ENCODE data around the gene TMEM107.
A peak's percentile ranks its signal among the peaks of the same experiment; 100 is the strongest.

TMEM107 gene

GRCh38 chr17:8206536-8206935, 30.4 kb upstream of the TMEM107 start:
- Mint-ChIP-seq H3K9me3 (no peaks in the 10 kb centered on the region), H3K4me3 (no peak overlapping the region), H3K4me1 (peaks cover 20% of the 10 kb centered on the region), H3K27ac (no peak overlapping the region), H3K36me3 (no peaks in the 10 kb centered on the region), H3K27me3 (no peaks in the 10 kb centered on the region)
- ATAC-seq = no peak

DNA sequence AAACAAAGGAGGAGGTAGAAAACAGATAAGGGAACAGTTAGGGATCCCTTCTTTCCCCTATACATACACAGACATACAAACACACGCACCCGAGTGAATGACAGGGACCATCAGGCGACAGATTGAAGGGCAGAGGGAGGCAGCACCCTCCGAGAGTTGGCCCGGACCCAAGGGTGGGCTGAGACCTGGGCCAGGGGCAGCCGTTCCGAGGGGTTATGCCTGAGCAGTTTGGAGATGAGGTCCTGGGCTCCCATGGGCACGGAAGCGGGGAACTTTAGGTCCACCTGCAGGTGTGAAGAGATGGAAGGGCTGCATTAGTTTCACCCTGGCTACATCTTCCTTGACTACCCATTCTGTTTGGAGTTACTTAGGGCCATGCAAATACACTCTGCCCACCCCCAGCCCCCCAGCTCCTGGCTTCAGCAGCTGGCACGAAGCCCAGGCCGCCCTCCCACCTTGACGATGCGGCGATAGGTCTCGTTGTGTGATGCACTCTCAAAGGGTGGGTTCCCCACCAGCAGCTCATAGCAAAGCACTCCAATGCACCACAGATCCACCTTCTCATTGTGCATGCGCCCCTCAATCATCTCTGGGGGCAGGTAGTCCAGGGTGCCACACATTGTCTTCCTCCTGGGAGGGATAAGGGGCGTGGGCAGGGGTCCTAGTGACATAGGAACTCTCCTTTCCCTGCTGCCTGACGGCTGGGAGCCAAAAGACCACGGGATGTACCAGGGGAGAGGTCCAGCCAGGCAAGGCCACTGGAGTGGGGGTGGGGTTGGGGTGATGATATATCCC, 28.8 kb upstream of the TMEM107 start:
- no peak overlapping the region for H3K4me3 Mint-ChIP-seq
- H3K27ac Mint-ChIP-seq = no peak overlapping the region
- H3K4me1 Mint-ChIP-seq = peaks cover 10% of the 10 kb centered on the region

GRCh38 chr17:8192070-8192815, 16.1 kb upstream of the TMEM107 start:
- H3K4me3 Mint-ChIP-seq = no peak overlapping the region
- no peaks in the 10 kb centered on the region for H3K36me3 Mint-ChIP-seq
- no peak overlapping the region for H3K27ac Mint-ChIP-seq
- H3K4me1 Mint-ChIP-seq = peaks cover 20% of the 10 kb centered on the region
- no peak for ATAC-seq
- H3K9me3 Mint-ChIP-seq = no peaks in the 10 kb centered on the region
- H3K27me3 Mint-ChIP-seq = no peaks in the 10 kb centered on the region

More for the DNA sequence above, 28.8 kb upstream of the TMEM107 start:
- H3K27me3 Mint-ChIP-seq = no peaks in the 10 kb centered on the region
- H3K36me3 Mint-ChIP-seq = no peaks in the 10 kb centered on the region
- no peaks in the 10 kb centered on the region for H3K9me3 Mint-ChIP-seq
- ATAC-seq = no peak

DNA sequence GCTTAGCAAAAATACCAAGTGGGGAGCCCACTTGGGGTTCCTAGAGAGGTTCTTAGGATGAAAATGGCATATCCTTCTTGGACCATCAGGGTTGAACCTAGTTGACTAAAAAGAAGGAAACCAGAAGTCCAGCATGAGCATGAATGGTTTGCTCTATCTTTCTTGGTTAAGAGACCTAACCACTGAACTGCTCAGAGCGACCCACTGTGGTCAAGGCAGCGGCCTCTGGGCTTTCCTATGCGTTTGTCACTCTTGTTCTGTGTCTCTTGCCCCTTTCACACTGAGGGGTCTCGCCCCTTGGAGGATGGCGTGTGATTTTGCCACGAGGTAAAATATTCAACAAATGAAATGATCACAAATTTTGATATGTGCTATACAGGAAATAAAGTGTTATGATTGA, 14.3 kb upstream of the TMEM107 start:
- no peak overlapping the region for H3K27ac Mint-ChIP-seq
- no peak for ATAC-seq

GRCh38 chr17:8189711-8190477, 13.7 kb upstream of the TMEM107 start, which contains the start of gene BORCS6:
Gene BORCS6 (minus strand): TSS chr17:8190180. CDS start chr17:8190140, 40 bp downstream.
- Mint-ChIP-seq H3K27ac (no peak within 1 kb of the TSS), H3K4me1 (peaks cover 6% of the 10 kb centered on the region), H3K27me3 (no peaks in the 10 kb centered on the region), H3K4me3 (no peak within 1 kb of the TSS), H3K36me3 (no peaks in the 10 kb centered on the region), H3K9me3 (no peaks in the 10 kb centered on the region)
- ATAC-seq = peak; percentile 87

More for the DNA sequence above, 14.3 kb upstream of the TMEM107 start:
- H3K36me3 Mint-ChIP-seq = no peaks in the 10 kb centered on the region
- H3K9me3 Mint-ChIP-seq = no peaks in the 10 kb centered on the region
- no peak overlapping the region for H3K4me3 Mint-ChIP-seq
- no peaks in the 10 kb centered on the region for H3K27me3 Mint-ChIP-seq
- peaks cover 6% of the 10 kb centered on the region for H3K4me1 Mint-ChIP-seq

DNA sequence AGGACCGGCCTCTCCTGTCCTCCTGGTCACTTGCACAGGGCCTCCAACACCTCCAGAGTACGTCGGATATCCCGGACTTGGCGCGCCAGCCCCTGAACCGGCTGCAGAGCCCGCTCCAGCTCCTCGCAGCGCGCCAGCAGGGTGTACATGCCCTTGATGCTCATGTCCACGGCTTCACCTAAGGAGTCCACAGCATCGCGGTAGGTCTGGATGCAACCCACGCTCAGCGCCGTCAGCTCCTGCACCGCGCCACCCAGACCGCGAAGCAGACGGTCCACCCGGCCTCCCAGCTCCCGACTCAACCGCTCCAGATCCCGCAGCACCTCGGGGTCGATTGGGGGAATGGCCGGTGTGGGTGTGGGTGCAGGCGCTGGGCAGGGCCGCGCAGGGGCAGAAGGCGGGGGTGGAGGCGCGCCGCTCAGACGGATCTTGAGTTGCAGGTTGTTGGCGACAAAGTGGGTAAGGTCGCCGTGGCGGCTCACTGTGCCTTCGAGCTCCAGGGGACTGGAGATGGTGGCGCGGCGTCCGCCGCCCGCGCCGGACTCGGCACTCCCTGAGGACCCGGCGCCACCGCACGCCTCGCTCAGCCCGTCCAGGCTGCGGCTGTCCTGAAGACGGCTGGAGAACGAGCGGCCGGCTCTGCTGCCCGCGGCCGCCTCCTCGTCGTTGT, 13.0 kb upstream of the TMEM107 start:
- no peaks in the 10 kb centered on the region for H3K9me3 Mint-ChIP-seq
- H3K4me3 Mint-ChIP-seq = no peak overlapping the region
- H3K36me3 Mint-ChIP-seq = no peaks in the 10 kb centered on the region
- H3K4me1 Mint-ChIP-seq = peaks cover 7% of the 10 kb centered on the region
- no peak overlapping the region for H3K27ac Mint-ChIP-seq
- no peak for ATAC-seq
- H3K27me3 Mint-ChIP-seq = no peaks in the 10 kb centered on the region

DNA sequence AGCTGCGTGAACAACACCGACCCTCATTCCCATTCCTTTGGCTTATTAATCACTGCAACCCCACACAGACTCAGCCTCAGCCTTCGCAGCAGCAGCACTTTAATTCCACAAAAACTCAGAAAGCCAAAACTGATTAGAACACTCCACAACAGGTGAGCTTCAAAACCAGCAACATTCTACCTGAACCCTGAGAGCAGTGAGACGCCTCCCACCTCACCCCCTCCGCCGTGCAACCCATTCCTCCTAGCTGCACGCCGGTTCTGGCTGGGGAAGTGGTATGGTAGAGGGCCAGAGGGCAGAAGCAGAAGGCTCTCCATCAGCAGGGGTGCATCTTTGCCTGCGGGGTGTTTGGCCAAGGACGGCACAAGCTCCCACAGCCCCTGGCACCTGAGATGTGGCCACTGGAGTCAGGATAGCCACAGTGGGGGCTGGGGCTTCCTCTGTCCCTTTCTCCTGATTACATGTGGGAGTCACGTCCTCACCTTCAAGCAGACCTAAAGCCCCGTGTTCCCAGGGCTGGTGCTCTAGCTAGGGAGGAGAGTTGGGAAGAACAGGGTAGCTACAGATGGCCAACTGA, 12.2 kb upstream of the TMEM107 start:
- H3K27ac Mint-ChIP-seq = no peak overlapping the region
- no peak overlapping the region for H3K4me3 Mint-ChIP-seq
- H3K27me3 Mint-ChIP-seq = no peaks in the 10 kb centered on the region
- H3K4me1 Mint-ChIP-seq = peaks cover 11% of the 10 kb centered on the region
- no peaks in the 10 kb centered on the region for H3K36me3 Mint-ChIP-seq
- no peak for ATAC-seq
- no peaks in the 10 kb centered on the region for H3K9me3 Mint-ChIP-seq

DNA sequence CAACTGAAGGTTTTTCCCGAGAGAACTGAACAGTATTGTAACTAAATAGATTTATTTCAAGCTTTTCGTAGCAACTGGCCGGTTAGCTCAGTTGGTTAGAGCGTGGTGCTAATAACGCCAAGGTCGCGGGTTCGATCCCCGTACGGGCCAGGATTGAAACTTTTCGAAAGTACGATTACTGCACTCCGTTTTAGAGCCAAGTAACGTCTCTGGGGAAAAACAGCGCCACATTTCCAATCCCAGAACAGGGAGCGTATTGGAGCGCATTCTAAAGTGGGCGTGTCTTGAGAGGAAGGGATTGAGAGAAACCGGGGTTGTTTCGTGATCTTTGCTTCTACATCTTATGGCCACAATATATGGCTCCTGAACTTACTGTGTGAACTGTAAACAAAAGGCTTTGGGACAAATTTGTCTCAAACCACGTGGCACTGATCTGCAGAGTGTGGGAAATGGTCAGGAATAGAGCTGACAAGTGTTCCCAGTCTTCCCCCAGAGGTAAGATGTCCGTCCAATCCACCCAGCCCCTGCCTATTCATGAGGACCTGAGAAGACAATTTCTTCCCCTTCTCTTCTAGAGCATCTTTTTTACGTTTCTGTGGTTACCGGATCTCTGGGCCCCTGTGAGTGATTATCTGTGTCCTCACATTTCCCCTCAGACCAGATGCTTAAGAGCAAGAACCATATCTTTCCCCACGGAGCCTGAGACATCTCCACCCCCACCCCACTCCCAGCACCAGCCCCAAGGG, 11.5 kb upstream of the TMEM107 start:
- Mint-ChIP-seq H3K4me3 (no peak overlapping the region), H3K27me3 (no peaks in the 10 kb centered on the region), H3K36me3 (no peaks in the 10 kb centered on the region), H3K4me1 (peaks cover 11% of the 10 kb centered on the region), H3K27ac (no peak overlapping the region), H3K9me3 (no peaks in the 10 kb centered on the region)
- ATAC-seq = peak; percentile 47

DNA sequence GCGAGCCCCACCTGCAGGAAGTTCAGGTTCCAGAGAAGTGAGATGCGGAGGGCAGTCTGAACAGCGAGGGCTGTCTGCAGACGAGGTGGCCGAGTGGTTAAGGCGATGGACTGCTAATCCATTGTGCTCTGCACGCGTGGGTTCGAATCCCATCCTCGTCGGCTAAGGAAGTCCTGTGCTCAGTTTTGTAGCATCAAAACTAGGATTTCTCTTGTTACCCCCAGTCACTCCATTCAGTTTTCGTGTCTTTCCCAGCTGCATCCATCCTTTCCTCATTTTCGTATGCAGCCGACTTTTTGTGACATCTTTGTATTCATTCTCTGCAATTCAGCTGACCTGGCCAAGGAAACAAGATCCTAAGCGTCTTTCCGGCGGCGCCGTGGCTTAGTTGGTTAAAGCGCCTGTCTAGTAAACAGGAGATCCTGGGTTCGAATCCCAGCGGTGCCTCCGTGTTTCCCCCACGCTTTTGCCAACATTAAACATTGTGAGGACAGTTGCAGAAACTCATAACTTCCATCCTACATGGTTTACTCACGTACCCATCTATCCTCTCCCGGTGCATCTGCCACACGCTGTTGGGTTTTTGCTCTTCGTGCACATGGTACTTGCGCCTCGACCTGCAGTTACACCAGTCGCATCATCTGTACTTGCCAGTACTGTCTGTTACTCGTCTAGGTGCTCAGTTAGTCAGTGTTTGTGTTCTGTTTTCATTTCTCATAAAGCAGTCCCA, 10.8 kb upstream of the TMEM107 start:
- peak; percentile 72 for ATAC-seq
- H3K4me3 Mint-ChIP-seq = no peak overlapping the region
- H3K27me3 Mint-ChIP-seq = no peaks in the 10 kb centered on the region
- H3K27ac Mint-ChIP-seq = no peak overlapping the region
- H3K36me3 Mint-ChIP-seq = no peaks in the 10 kb centered on the region
- H3K9me3 Mint-ChIP-seq = no peaks in the 10 kb centered on the region
- peaks cover 14% of the 10 kb centered on the region for H3K4me1 Mint-ChIP-seq

- H3K27ac Mint-ChIP-seq = no peak overlapping the region
- H3K27me3 Mint-ChIP-seq = no peaks in the 10 kb centered on the region
- no peak overlapping the region for H3K4me3 Mint-ChIP-seq
- peaks cover 17% of the 10 kb centered on the region for H3K4me1 Mint-ChIP-seq
- H3K36me3 Mint-ChIP-seq = no peaks in the 10 kb centered on the region
- H3K9me3 Mint-ChIP-seq = no peaks in the 10 kb centered on the region
- ATAC-seq = peak; percentile 2
Observed at GRCh38 chr17:8186446-8186786, 10.2 kb upstream of the TMEM107 start.

- peak; percentile 56 for ATAC-seq
- Mint-ChIP-seq H3K4me3 (no peak overlapping the region), H3K9me3 (no peaks in the 10 kb centered on the region), H3K4me1 (peaks cover 16% of the 10 kb centered on the region), H3K36me3 (no peaks in the 10 kb centered on the region), H3K27me3 (no peaks in the 10 kb centered on the region), H3K27ac (no peak overlapping the region)
Observed at GRCh38 chr17:8185582-8186445, 9.6 kb upstream of the TMEM107 start.

DNA sequence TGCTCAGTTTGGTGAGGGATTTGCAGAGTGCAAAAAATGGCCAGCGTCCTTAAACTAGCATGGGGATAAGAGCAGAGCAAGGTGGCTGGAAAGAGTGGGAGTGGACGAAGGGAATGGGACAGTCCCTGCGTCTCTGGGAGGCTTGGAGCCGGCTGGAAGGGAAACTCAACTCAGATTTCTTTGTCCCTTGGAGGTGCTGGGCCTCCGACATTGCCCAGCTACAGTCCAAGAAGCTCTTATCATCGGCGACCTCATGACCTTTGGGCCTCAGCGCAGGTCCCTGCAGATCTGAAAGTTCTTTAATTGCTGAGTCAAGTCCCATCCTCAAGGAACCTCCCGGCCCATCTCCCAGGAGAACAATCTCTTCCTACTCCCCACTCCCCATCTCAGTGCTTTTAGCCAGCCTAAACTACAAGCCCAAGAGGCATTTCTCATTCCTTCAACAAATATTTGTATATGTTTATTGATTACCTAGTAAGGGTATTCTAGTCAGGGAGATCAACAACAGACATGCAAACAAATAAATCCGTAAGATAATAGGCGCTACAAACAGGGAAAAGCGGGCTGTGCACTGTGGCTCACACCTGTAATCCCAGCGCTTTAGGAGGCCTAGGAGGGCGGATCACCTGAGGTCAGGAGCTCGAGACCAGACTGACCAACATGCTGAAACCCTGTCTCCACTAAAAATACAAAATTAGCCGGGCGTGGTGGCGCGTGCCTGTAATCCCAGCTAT, 985 bp upstream of the TMEM107 start:
- Mint-ChIP-seq H3K36me3 (no peaks in the 10 kb centered on the region), H3K4me1 (peaks cover 54% of the 10 kb centered on the region), H3K27ac (peak overlapping the region; percentile 84), H3K27me3 (no peaks in the 10 kb centered on the region), H3K9me3 (no peaks in the 10 kb centered on the region), H3K4me3 (peak overlapping the region; percentile 88)
- no peak for ATAC-seq
